H1 (cell line): ENCODE data around the gene YAP1. TPM values are rescaled to one million over a fixed set of nuclear protein-coding genes. Genes with fewer than 3 reads are reported as not detected.

Source experiments
- CHD7 ChIP-seq: fragments of 300-600 bp; sonication (generic); IDR thresholded peaks from 2 replicates; pipeline ENCODE4 v1.7.1; 2012; ENCODE audit warnings: low read length, moderate library complexity, mild to moderate bottlenecking, inconsistent platforms; ENCODE audit not compliant: insufficient replicate concordance
- CTCF ChIP-seq, 3 experiments: IDR thresholded peaks; 1 replicate in 2 of 3; 2 replicates in 1 of 3; pipeline versions ENCODE4 v1.5.1 to v1.6.1; 2011; ENCODE audit warnings: low read length in 3 of 3, mild to moderate bottlenecking in 3 of 3, inconsistent platforms in 2 of 3, low read depth in 1 of 3, moderate library complexity in 1 of 3; ENCODE audit not compliant: insufficient read depth in 1 of 3; ENCODE audit errors: control extremely low read depth in 1 of 3
- polyA plus RNA-seq, 7 experiments: library from polyadenylated mRNA; depleted of rRNA in 3 of 7; stranded (reverse) in 5 of 7; unstranded in 2 of 7; fragments of >200 nt in 5 of 7; fragments of 200-250 nt in 2 of 7; gene quantifications; 1 replicate in 5 of 7; 2 replicates in 1 of 7; 4 replicates in 1 of 7; pipeline versions ENCODE4 v1.2.1 to v1.2.3, GENCODE V29; 2011 to 2013; ENCODE audit warnings: missing spikeins in 2 of 7, mixed read lengths in 2 of 7
- total RNA-seq: library from RNA; stranded (reverse); fragmentation: NEBNext Ultra II Directional; extraction: Animal tissue kit (Norgen Biotek cat#: 25700); gene quantifications from 2 replicates; pipeline ENCODE4 v1.2.1, GENCODE V29; 2021

The YAP1 gene
- total and polyA plus RNA-seq, 2 of the 8 experiments (the other 6 are each of a cell fraction or from before 2014, with no cell fraction given) = 62.0 to 108 TPM

DNA sequence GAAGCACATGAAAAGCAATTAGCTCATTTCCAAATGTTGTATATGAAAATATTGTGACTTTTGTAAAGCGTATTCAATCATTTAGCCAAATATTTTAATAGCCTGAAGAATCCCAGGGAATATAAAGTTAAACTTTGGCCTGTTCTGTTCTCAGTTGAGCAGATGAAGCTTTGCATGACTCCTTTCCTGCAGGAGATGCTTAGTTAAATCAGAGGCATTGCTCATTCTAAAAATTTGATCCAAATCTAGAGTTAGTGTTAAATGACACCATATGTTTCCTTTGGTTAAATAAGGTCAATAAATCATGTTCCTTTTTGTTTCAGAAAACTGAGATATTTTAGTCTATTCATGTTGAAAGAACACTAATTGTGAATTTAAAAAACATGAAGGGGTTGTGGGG, 155.9 kb downstream of the YAP1 start (continued):
- TF ChIP-seq CHD7 = no peak
- no peak for TF ChIP-seq CTCF (IDR thresholded peaks at IDR 0.05; ENCODE audit: control extremely low read depth in 1 of 3, insufficient read depth in 1 of 3, low read depth in 1 of 3, low read length in 3 of 3)
